Endothelial cell of umbilical vein (primary cell): ENCODE results near the gene KLHL26. TPM values are rescaled to one million over a fixed set of nuclear protein-coding genes. Genes with fewer than 3 reads are reported as not detected.

Source experiments
- BruUV-seq: library from RNA; stranded (reverse); fragments of 400-500 nt; replicated peaks from 2 replicates; lab custom pipeline; 2021; lab: Mats Ljungman, UMichigan
- CTCF ChIA-PET: fragments of 300-600, 350-600 bp; sonication (Branson Sonifier 250); formaldehyde crosslinking; loops from one replicate; lab custom pipeline; 2021; ENCODE audit warnings: antibody characterized with exemption, inconsistent platforms; lab: Charles Lee
- POLR2A ChIA-PET: fragments of 300-600, 350-600 bp; sonication (Branson Sonifier 250); formaldehyde crosslinking; loops from one replicate; lab custom pipeline; 2021; ENCODE audit warnings: antibody characterized with exemption, inconsistent platforms; lab: Charles Lee
- DNase-seq: peaks from one replicate; pipeline ENCODE4 v3.0.0-alpha.2; 2011; ENCODE audit warnings: low read depth, low spot score
- FAIRE-seq: peaks from 2 replicates; lab custom pipeline; 2011; peaks lifted over from hg19 to GRCh38; lab: Jason Lieb, UNC
- H2AFZ ChIP-seq: 2 replicates; pipeline ENCODE4 v1.6.0; 2012; ENCODE audit warnings: low read depth, low read length, control low read depth, inconsistent platforms
- H3K27ac ChIP-seq: 2 replicates; pipeline ENCODE4 v1.5.1; 2011; ENCODE audit warnings: low read depth, mild to moderate bottlenecking, control low read depth, low read length, moderate library complexity; ENCODE audit not compliant: insufficient read depth
- H3K27me3 ChIP-seq, 2 experiments: 2 replicates each; pipeline versions ENCODE4 v1.6.0 to v1.6.1; 2011; ENCODE audit warnings: low read length in 2 of 2, mixed read lengths in 1 of 2; ENCODE audit not compliant: control insufficient read depth in 2 of 2, insufficient read depth in 2 of 2
- H3K36me3 ChIP-seq, 2 experiments: 2 replicates in 1 of 2; 3 replicates in 1 of 2; pipeline ENCODE4 v1.5.1; 2011; ENCODE audit warnings: low read length in 2 of 2, mild to moderate bottlenecking in 1 of 2, moderate library complexity in 1 of 2; ENCODE audit not compliant: control insufficient read depth in 2 of 2, insufficient read depth in 2 of 2; ENCODE audit errors: extremely low read depth in 1 of 2
- H3K4me1 ChIP-seq: 3 replicates; pipeline ENCODE4 v1.5.1; 2011; ENCODE audit warnings: mild to moderate bottlenecking, low read length; ENCODE audit not compliant: control insufficient read depth, insufficient read depth; ENCODE audit errors: extremely low read depth
- H3K4me2 ChIP-seq: 2 replicates; pipeline ENCODE4 v1.6.1; 2011; ENCODE audit warnings: low read length, control low read depth, mixed read lengths; ENCODE audit not compliant: insufficient read depth
- H3K4me3 ChIP-seq, 3 experiments: fragments of 200-600 bp in 1 of 3; sonication (generic), shearing (Covaris generic) in 1 of 3; replicated peaks in 1 of 3; 2 replicates each; pipeline ENCODE4 v1.5.1; 2011 to 2016; ENCODE audit warnings: control low read depth in 3 of 3, low read length in 3 of 3, mild to moderate bottlenecking in 2 of 3, inconsistent platforms in 1 of 3, low read depth in 1 of 3, moderate library complexity in 1 of 3; ENCODE audit not compliant: insufficient read depth in 1 of 3
- H3K79me2 ChIP-seq: 2 replicates; pipeline ENCODE4 v1.6.0; 2012; ENCODE audit warnings: low read length, inconsistent platforms; ENCODE audit not compliant: control insufficient read depth, insufficient read depth
- H3K9ac ChIP-seq: replicated peaks from 2 replicates; pipeline ENCODE3; 2011; ENCODE audit warnings: low read length, control low read depth; ENCODE audit not compliant: insufficient read depth; ENCODE audit errors: extremely low read depth
- H3K9me1 ChIP-seq: replicated peaks from 3 replicates; pipeline ENCODE4 v1.6.0; 2011; ENCODE audit warnings: mild to moderate bottlenecking, low read length; ENCODE audit not compliant: control insufficient read depth, insufficient read depth; ENCODE audit errors: extremely low read depth
- H3K9me3 ChIP-seq: replicated peaks from 2 replicates; pipeline ENCODE4 v1.5.1; 2012; ENCODE audit warnings: low read length, inconsistent platforms; ENCODE audit not compliant: control insufficient read depth, insufficient read depth
- H4K20me1 ChIP-seq: replicated peaks from 2 replicates; pipeline ENCODE3; 2011; ENCODE audit warnings: mild to moderate bottlenecking, low read length; ENCODE audit not compliant: control insufficient read depth, insufficient read depth; ENCODE audit errors: extremely low read depth
- EZH2 ChIP-seq: IDR thresholded peaks from 2 replicates; pipeline ENCODE4 v1.6.1; 2012; ENCODE audit warnings: borderline replicate concordance, low read depth, mild to moderate bottlenecking, moderate library complexity, low read length, inconsistent platforms; ENCODE audit not compliant: severe bottlenecking
- FOS ChIP-seq: IDR thresholded peaks from 2 replicates; pipeline ENCODE4 v1.6.1; 2011; ENCODE audit warnings: mild to moderate bottlenecking, low read length, moderate library complexity, borderline replicate concordance; ENCODE audit not compliant: insufficient read depth
- GATA2 ChIP-seq: IDR thresholded peaks from 2 replicates; pipeline ENCODE4 v1.7.0; 2011; ENCODE audit warnings: low read depth, mild to moderate bottlenecking, moderate library complexity, mixed read lengths, low read length; ENCODE audit not compliant: insufficient read length, insufficient read depth
- JUN ChIP-seq: IDR thresholded peaks from 2 replicates; pipeline ENCODE4 v1.6.1; 2011; ENCODE audit warnings: borderline replicate concordance, low read depth; ENCODE audit not compliant: insufficient read length, insufficient read depth
- MYC ChIP-seq: IDR thresholded peaks from one replicate; pipeline ENCODE4 v1.6.1; 2011; ENCODE audit warnings: mild to moderate bottlenecking, low read depth, low read length
- POLR2A ChIP-seq: IDR thresholded peaks from 2 replicates; pipeline ENCODE4 v1.6.1; 2012; ENCODE audit warnings: low read depth, mild to moderate bottlenecking, control low read depth, low read length
- POLR2AphosphoS5 ChIP-seq: IDR thresholded peaks from 2 replicates; pipeline ENCODE4 v1.6.1; 2012; ENCODE audit warnings: low read depth, mild to moderate bottlenecking, control low read depth, low read length, moderate library complexity; ENCODE audit not compliant: insufficient read depth
- dilution Hi-C: fragments of 300-500 bp; cut with MboI; formaldehyde crosslinking; loops from one replicate; pipeline ENCODE4 v1.15.0; 2019; ENCODE audit warnings: low sequenced_read_pairs; ENCODE audit not compliant: extremely low pct_ligation_motif_present
- intact Hi-C: fragments of 100-400 bp; cut with micrococcal nuclease; formaldehyde crosslinking; loops from one replicate; pipeline ENCODE4 v1.10.0; 2022
- polyA plus RNA-seq, 4 experiments: library from polyadenylated mRNA; depleted of rRNA in 3 of 4; stranded (reverse) in 3 of 4; unstranded in 1 of 4; fragments of >200 nt; gene quantifications; 2 replicates each; pipeline versions ENCODE4 v1.2.1 to v1.2.3, GENCODE V29; 2011 to 2012; ENCODE audit warnings: missing spikeins in 1 of 4
- total RNA-seq: library from RNA; stranded (reverse); gene quantifications from 2 replicates; pipeline ENCODE4 v1.2.3, GENCODE V29; 2021
- TF ChIP-seq, protein P1 (sequence below), 2 donors: IDR thresholded peaks; 1 replicate in 1 of 2; 2 replicates in 1 of 2; pipeline ENCODE4 v1.5.1; 2011; ENCODE audit warnings: low read length in 2 of 2, mild to moderate bottlenecking in 2 of 2, moderate library complexity in 2 of 2, control low read depth in 1 of 2, inconsistent platforms in 1 of 2, low read depth in 1 of 2; ENCODE audit not compliant: insufficient read depth in 1 of 2; ENCODE audit errors: extremely low read depth in 1 of 2
- TF ChIP-seq, protein P2 (sequence below): IDR thresholded peaks from 2 replicates; pipeline ENCODE4 v1.6.1; 2011; ENCODE audit not compliant: insufficient read depth, insufficient read length

Gene KLHL26
- total and polyA plus RNA-seq, 2 donors (not counting 3 experiments of a cell fraction or from before 2014, with no cell fraction given), result 2.4 to 6.2 TPM

DNA sequence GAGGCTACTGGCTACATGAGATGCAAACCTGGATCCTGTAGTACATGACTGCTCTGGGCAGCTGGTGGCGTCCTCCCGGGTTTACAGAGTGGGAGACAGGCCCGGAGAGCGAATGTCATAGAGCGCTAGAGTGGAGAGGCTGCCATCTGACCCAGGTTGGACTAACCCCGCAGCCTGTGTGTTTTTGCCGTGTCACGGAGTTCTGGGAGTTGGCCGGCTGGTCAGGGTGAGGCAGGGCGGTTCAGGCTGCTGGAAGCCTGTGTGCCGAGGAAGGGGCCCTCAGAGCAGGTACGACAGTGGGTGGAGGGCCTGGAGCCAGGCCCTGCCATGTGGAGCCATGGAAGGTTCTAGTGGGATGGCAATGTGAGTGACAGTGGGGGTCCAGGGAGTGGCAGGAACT is 59.2 kb downstream of the KLHL26 start:
- POLR2A ChIA-PET, result no interaction called here
- no peaks in the 10 kb centered on the region for H3K9me1 ChIP-seq
- no peak overlapping the region for H3K4me3 ChIP-seq
- no TSS peak for BruUV-seq
- no peak overlapping the region for H2AFZ ChIP-seq
- H3K36me3 ChIP-seq, result no peaks in the 10 kb centered on the region
- no peak overlapping the region for H3K4me2 ChIP-seq
- TF ChIP-seq, protein P1, sequence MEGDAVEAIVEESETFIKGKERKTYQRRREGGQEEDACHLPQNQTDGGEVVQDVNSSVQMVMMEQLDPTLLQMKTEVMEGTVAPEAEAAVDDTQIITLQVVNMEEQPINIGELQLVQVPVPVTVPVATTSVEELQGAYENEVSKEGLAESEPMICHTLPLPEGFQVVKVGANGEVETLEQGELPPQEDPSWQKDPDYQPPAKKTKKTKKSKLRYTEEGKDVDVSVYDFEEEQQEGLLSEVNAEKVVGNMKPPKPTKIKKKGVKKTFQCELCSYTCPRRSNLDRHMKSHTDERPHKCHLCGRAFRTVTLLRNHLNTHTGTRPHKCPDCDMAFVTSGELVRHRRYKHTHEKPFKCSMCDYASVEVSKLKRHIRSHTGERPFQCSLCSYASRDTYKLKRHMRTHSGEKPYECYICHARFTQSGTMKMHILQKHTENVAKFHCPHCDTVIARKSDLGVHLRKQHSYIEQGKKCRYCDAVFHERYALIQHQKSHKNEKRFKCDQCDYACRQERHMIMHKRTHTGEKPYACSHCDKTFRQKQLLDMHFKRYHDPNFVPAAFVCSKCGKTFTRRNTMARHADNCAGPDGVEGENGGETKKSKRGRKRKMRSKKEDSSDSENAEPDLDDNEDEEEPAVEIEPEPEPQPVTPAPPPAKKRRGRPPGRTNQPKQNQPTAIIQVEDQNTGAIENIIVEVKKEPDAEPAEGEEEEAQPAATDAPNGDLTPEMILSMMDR (IDR thresholded peaks at IDR 0.05; ENCODE audit: extremely low read depth in 1 of 2, insufficient read depth in 1 of 2, low read depth in 1 of 2, low read length in 2 of 2), result no peak
- no peak for TF ChIP-seq FOS
- TF ChIP-seq POLR2A, result no peak
- no peak for TF ChIP-seq EZH2
- no peak for TF ChIP-seq GATA2
- no peak for TF ChIP-seq POLR2AphosphoS5
- no peak for TF ChIP-seq JUN
- TF ChIP-seq, protein P2, sequence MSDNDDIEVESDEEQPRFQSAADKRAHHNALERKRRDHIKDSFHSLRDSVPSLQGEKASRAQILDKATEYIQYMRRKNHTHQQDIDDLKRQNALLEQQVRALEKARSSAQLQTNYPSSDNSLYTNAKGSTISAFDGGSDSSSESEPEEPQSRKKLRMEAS, result no peak
- no peak for TF ChIP-seq MYC
- FAIRE-seq (no peak), DNase-seq (no peak)
- H3K9me3 ChIP-seq, result no peaks in the 10 kb centered on the region
- no peak overlapping the region for H3K27ac ChIP-seq
- H3K79me2 ChIP-seq, result no peaks in the 10 kb centered on the region
- no peaks in the 10 kb centered on the region for H3K27me3 ChIP-seq
- H3K4me1 ChIP-seq, result peaks cover 3% of the 10 kb centered on the region
- no peak overlapping the region for H3K9ac ChIP-seq
- CTCF ChIA-PET, result interaction anchor here (1.1 kb wide), 1 partner anchor 21 kb away, joined by 5 read pairs; no protein-coding TSS in a partner anchor
- H4K20me1 ChIP-seq, result no peaks in the 10 kb centered on the region
- intact Hi-C loops (no loop called here), dilution Hi-C loops (no loop called here)
